IMR-90 (cell line): ENCODE data around the gene ZNF71. TPM values are rescaled to one million over a fixed set of nuclear protein-coding genes. Genes with fewer than 3 reads are reported as not detected.
A peak's percentile ranks its signal among the peaks of the same experiment; 100 is the strongest.

Experiments
- ATAC-seq: fragments of 200-7000 bp; cut with Tn5 transposase; 2 replicates; pipeline ENCODE4 v1.9.1; 2020; ENCODE audit warnings: low read depth, mild to moderate bottlenecking, moderate library complexity
- BruUV-seq: library from RNA; stranded (reverse); fragments of 400-500 nt; replicated peaks from 2 replicates; lab custom pipeline; 2021; lab: Mats Ljungman, UMichigan
- CTCF ChIA-PET: fragments of 300-600 bp; formaldehyde crosslinking; extraction: SDS; loops from one replicate; lab custom pipeline; 2021; ENCODE audit warnings: antibody characterized with exemption; lab: Yijun Ruan, JAX
- POLR2A ChIA-PET: fragments of 300-600 bp; sonication (Branson Sonifier 250); formaldehyde crosslinking; loops from one replicate; lab custom pipeline; 2022; ENCODE audit warnings: antibody characterized with exemption; ENCODE audit not compliant: unreplicated experiment; lab: Charles Lee
- DNase-seq: peaks from one replicate; pipeline ENCODE4 v3.0.0; 2013
- H2AFZ ChIP-seq: replicated peaks from 2 replicates; pipeline ENCODE3; 2013; ENCODE audit warnings: low read length, mild to moderate bottlenecking; ENCODE audit not compliant: poor library complexity
- H2AK5ac ChIP-seq: 2 replicates; pipeline ENCODE4 v1.6.1; 2013; ENCODE audit warnings: low read depth, low read length, inconsistent platforms
- H2AK9ac ChIP-seq: replicated peaks from 2 replicates; pipeline ENCODE3; 2013; ENCODE audit warnings: mild to moderate bottlenecking, low read depth, low read length, moderate library complexity; ENCODE audit not compliant: poor library complexity
- H2BK120ac ChIP-seq: 2 replicates; pipeline ENCODE4 v1.6.1; 2013; ENCODE audit warnings: low read depth, low read length, inconsistent platforms
- H2BK15ac ChIP-seq: 3 replicates; pipeline ENCODE4 v1.6.1; 2013; ENCODE audit warnings: low read depth, low read length, inconsistent platforms
- H2BK20ac ChIP-seq: 2 replicates; pipeline ENCODE4 v1.6.1; 2013; ENCODE audit warnings: low read depth, mild to moderate bottlenecking, inconsistent platforms, low read length, moderate library complexity
- H2BK5ac ChIP-seq: 2 replicates; pipeline ENCODE4 v1.6.1; 2013; ENCODE audit warnings: mild to moderate bottlenecking, low read depth, low read length, inconsistent platforms; ENCODE audit not compliant: poor library complexity, severe bottlenecking
- H3K14ac ChIP-seq: replicated peaks from 2 replicates; pipeline ENCODE4 v1.6.1; 2013; ENCODE audit warnings: low read depth, low read length, inconsistent platforms
- H3K18ac ChIP-seq: 2 replicates; pipeline ENCODE4 v1.6.1; 2013; ENCODE audit warnings: low read depth, low read length, control low read depth
- H3K23ac ChIP-seq: 2 replicates; pipeline ENCODE4 v1.6.1; 2013; ENCODE audit warnings: low read depth, low read length, inconsistent platforms
- H3K27ac ChIP-seq: 2 replicates; pipeline ENCODE4 v1.5.1; 2013; ENCODE audit warnings: mild to moderate bottlenecking, control low read depth, low read length; ENCODE audit not compliant: insufficient read depth
- H3K27me3 ChIP-seq: 2 replicates; pipeline ENCODE4 v1.6.1; 2013; ENCODE audit warnings: low read length; ENCODE audit not compliant: control insufficient read depth, insufficient read depth
- H3K36me3 ChIP-seq: 2 replicates; pipeline ENCODE4 v1.6.1; 2013; ENCODE audit warnings: low read length, mixed read lengths; ENCODE audit not compliant: control insufficient read depth, insufficient read depth
- H3K4ac ChIP-seq: 2 replicates; pipeline ENCODE4 v1.6.1; 2013; ENCODE audit warnings: low read depth, low read length, inconsistent platforms
- H3K4me1 ChIP-seq: 2 replicates; pipeline ENCODE4 v1.6.1; 2013; ENCODE audit warnings: low read length, mixed read lengths; ENCODE audit not compliant: control insufficient read depth, insufficient read depth
- H3K4me2 ChIP-seq: 2 replicates; pipeline ENCODE4 v1.6.1; 2013; ENCODE audit warnings: low read depth, mild to moderate bottlenecking, control low read depth, low read length, moderate library complexity
- H3K4me3 ChIP-seq: 2 replicates; pipeline ENCODE4 v1.5.1; 2013; ENCODE audit warnings: low read depth, mild to moderate bottlenecking, control low read depth, low read length, moderate library complexity; ENCODE audit not compliant: insufficient read depth
- H3K56ac ChIP-seq: 2 replicates; pipeline ENCODE4 v1.6.1; 2013; ENCODE audit warnings: low read length, inconsistent platforms; ENCODE audit not compliant: insufficient read depth; ENCODE audit errors: extremely low read depth
- H3K79me1 ChIP-seq, 2 experiments: 2 replicates each; pipeline ENCODE4 v1.6.1; 2013; ENCODE audit warnings: low read length in 2 of 2, inconsistent platforms in 1 of 2, low read depth in 1 of 2
- H3K9ac ChIP-seq: 2 replicates; pipeline ENCODE4 v1.6.1; 2013; ENCODE audit warnings: low read depth, low read length, control low read depth
- H3K9me1 ChIP-seq: 2 replicates; pipeline ENCODE4 v1.6.1; 2013; ENCODE audit warnings: low read length, inconsistent platforms; ENCODE audit not compliant: insufficient read depth
- H3K9me3 ChIP-seq: 2 replicates; pipeline ENCODE4 v1.6.1; 2013; ENCODE audit warnings: low read length; ENCODE audit not compliant: control insufficient read depth, insufficient read depth
- H4K20me1 ChIP-seq: 2 replicates; pipeline ENCODE4 v1.6.1; 2013; ENCODE audit warnings: low read length, inconsistent platforms; ENCODE audit not compliant: insufficient read depth
- H4K5ac ChIP-seq: 2 replicates; pipeline ENCODE4 v1.6.1; 2013; ENCODE audit warnings: mild to moderate bottlenecking, low read depth, low read length, control low read depth
- H4K8ac ChIP-seq, 2 experiments: 2 replicates each; pipeline ENCODE4 v1.6.1; 2013; ENCODE audit warnings: low read depth in 2 of 2, low read length in 2 of 2, control low read depth in 1 of 2, inconsistent platforms in 1 of 2
- H4K91ac ChIP-seq: 2 replicates; pipeline ENCODE4 v1.6.1; 2013; ENCODE audit warnings: low read depth, low read length, inconsistent platforms; ENCODE audit not compliant: insufficient read depth
- BHLHE40 ChIP-seq: fragments of 150-350 bp; IDR thresholded peaks from 2 replicates; pipeline ENCODE4 v1.6.1; 2016; ENCODE audit warnings: mild to moderate bottlenecking, low read depth, low read length
- CEBPB ChIP-seq: IDR thresholded peaks from 2 replicates; pipeline ENCODE4 v1.6.1; 2012; ENCODE audit warnings: low read depth, low read length, improper control_type of control experiment
- CHD1 ChIP-seq: IDR thresholded peaks from 2 replicates; pipeline ENCODE4 v1.6.1; 2012; ENCODE audit warnings: low read depth, low read length, improper control_type of control experiment
- FOS ChIP-seq: fragments of 150-350 bp; IDR thresholded peaks from 2 replicates; pipeline ENCODE4 v1.6.1; 2016; ENCODE audit warnings: low read depth, low read length
- MXI1 ChIP-seq: IDR thresholded peaks from 2 replicates; pipeline ENCODE4 v1.6.1; 2012; ENCODE audit warnings: low read depth, mild to moderate bottlenecking, low read length, moderate library complexity, borderline replicate concordance
- NFE2L2 ChIP-seq: fragments of 150-350 bp; IDR thresholded peaks from 2 replicates; pipeline ENCODE4 v1.6.1; 2016; ENCODE audit warnings: low read depth, mild to moderate bottlenecking, low read length
- POLR2A ChIP-seq: IDR thresholded peaks from 2 replicates; pipeline ENCODE4 v1.6.1; 2012; ENCODE audit warnings: mild to moderate bottlenecking, low read depth, low read length
- RAD21 ChIP-seq: IDR thresholded peaks from 2 replicates; pipeline ENCODE4 v1.6.1; 2012; ENCODE audit warnings: low read length, improper control_type of control experiment
- RCOR1 ChIP-seq: IDR thresholded peaks from 2 replicates; pipeline ENCODE4 v1.6.1; 2012; ENCODE audit warnings: mild to moderate bottlenecking, low read length, improper control_type of control experiment; ENCODE audit not compliant: insufficient replicate concordance
- SMC3 ChIP-seq: fragments of 150-350 bp; IDR thresholded peaks from 2 replicates; pipeline ENCODE4 v1.6.1; 2016; ENCODE audit warnings: low read depth, mild to moderate bottlenecking, antibody characterized with exemption, low read length, moderate library complexity
- USF2 ChIP-seq: fragments of 150-350 bp; IDR thresholded peaks from 2 replicates; pipeline ENCODE4 v1.6.1; 2017; ENCODE audit warnings: mild to moderate bottlenecking, antibody characterized with exemption, low read length, low read depth
- WGBS, 2 experiments: methylation state at CpG; one replicate each; pipeline versions ENCODE4 v1.1.5 to v1.1.7; 2013; ENCODE audit warnings: missing lambda C conversion rate in 2 of 2; ENCODE audit not compliant: insufficient read length in 1 of 2; ENCODE audit errors: extremely low coverage in 2 of 2; 5-methylcytosine and 5-hydroxymethylcytosine counted together
- dilution Hi-C: fragments of 300-500 bp; cut with HindIII; formaldehyde crosslinking; loops from one replicate; pipeline ENCODE4 v1.14.3; 2018; ENCODE audit warnings: low sequenced_read_pairs; ENCODE audit not compliant: unreplicated experiment
- in situ Hi-C: fragments of 300-500 bp; cut with MboI; formaldehyde crosslinking; loops from 3 replicates; pipeline ENCODE4 v1.14.3; 2019; ENCODE audit warnings: low sequenced_read_pairs, inconsistent platforms, mixed read lengths
- intact Hi-C: fragments of 100-400 bp; cut with micrococcal nuclease; formaldehyde crosslinking; loops from 2 replicates; pipeline ENCODE4 v1.10.0; 2022
- polyA plus RNA-seq, 3 experiments: library from polyadenylated mRNA; depleted of rRNA; stranded (reverse); fragments of >200 nt; gene quantifications; 2 replicates each; pipeline ENCODE4 v1.2.3, GENCODE V29; 2012; ENCODE audit warnings: low replicate concordance in 1 of 3
- total RNA-seq: library from RNA; depleted of rRNA; stranded (reverse); fragments of >200 nt; gene quantifications from 2 replicates; pipeline ENCODE4 v1.2.3, GENCODE V29; 2012
- TF ChIP-seq, protein P1 (sequence below): conservative IDR thresholded peaks from 2 replicates; pipeline ENCODE4 v1.5.1; 2012; ENCODE audit warnings: mild to moderate bottlenecking, low read depth, low read length, improper control_type of control experiment
- TF ChIP-seq, protein P2 (sequence below): fragments of 150-350 bp; IDR thresholded peaks from 2 replicates; pipeline ENCODE4 v1.6.1; 2016; ENCODE audit warnings: low read depth, mild to moderate bottlenecking, low read length, moderate library complexity, borderline replicate concordance

ZNF71 gene
- total and polyA plus RNA-seq, 2 of the 4 experiments (the other 2 are of a cell fraction) = 7.9 to 9.3 TPM

GRCh38 chr19:56671613-56671994 is 76.5 kb downstream of the ZNF71 start, which contains the start of gene ZNF835:
ZNF835 (minus strand) TSS chr19:56671757; CDS start chr19:56665198, 6,559 bp downstream.
- CTCF ChIA-PET = no interaction called here
- H3K4me1 ChIP-seq = no peaks in the 10 kb centered on the region
- no peak within 1 kb of the TSS for H3K4me2 ChIP-seq
- H2BK120ac ChIP-seq = no peak within 1 kb of the TSS
- H3K56ac ChIP-seq = no peak within 1 kb of the TSS
- no peak within 1 kb of the TSS for H2AK9ac ChIP-seq
- H3K27ac ChIP-seq = no peak within 1 kb of the TSS
- no peak within 1 kb of the TSS for H2AK5ac ChIP-seq
- H2AFZ ChIP-seq = peak within 1 kb of the TSS; percentile 51
- H3K23ac ChIP-seq = no peak within 1 kb of the TSS
- no peak within 1 kb of the TSS for H4K8ac ChIP-seq
- 5% methylated on average over 10 of the region's 32 CpGs; no CpG with 5 or more reads in 1 of the 2 experiments for WGBS, 2 experiments
- H2BK20ac ChIP-seq = no peak within 1 kb of the TSS
- no peak within 1 kb of the TSS for H4K91ac ChIP-seq
- no peaks in the 10 kb centered on the region for H3K79me1 ChIP-seq
- no peak within 1 kb of the TSS for H3K9ac ChIP-seq
- H3K36me3 ChIP-seq = no peaks in the 10 kb centered on the region
- peaks cover 45% of the 10 kb centered on the region for H3K9me3 ChIP-seq
- no peak within 1 kb of the TSS for H3K4ac ChIP-seq
- no peaks in the 10 kb centered on the region for H3K9me1 ChIP-seq
- H3K14ac ChIP-seq = no peak within 1 kb of the TSS
- in situ Hi-C loops (no loop called here), intact Hi-C loops (no loop called here), dilution Hi-C loops (no loop called here)
- H3K4me3 ChIP-seq = no peak within 1 kb of the TSS
- no TSS peak for BruUV-seq
- TF ChIP-seq FOS (no peak), NFE2L2 (no peak), RCOR1 (no peak), RAD21 (no peak), CEBPB (no peak), USF2 (no peak), POLR2A (no peak), CHD1 (no peak), SMC3 (no peak), MXI1 (no peak), BHLHE40 (no peak)
- TF ChIP-seq, protein P1, sequence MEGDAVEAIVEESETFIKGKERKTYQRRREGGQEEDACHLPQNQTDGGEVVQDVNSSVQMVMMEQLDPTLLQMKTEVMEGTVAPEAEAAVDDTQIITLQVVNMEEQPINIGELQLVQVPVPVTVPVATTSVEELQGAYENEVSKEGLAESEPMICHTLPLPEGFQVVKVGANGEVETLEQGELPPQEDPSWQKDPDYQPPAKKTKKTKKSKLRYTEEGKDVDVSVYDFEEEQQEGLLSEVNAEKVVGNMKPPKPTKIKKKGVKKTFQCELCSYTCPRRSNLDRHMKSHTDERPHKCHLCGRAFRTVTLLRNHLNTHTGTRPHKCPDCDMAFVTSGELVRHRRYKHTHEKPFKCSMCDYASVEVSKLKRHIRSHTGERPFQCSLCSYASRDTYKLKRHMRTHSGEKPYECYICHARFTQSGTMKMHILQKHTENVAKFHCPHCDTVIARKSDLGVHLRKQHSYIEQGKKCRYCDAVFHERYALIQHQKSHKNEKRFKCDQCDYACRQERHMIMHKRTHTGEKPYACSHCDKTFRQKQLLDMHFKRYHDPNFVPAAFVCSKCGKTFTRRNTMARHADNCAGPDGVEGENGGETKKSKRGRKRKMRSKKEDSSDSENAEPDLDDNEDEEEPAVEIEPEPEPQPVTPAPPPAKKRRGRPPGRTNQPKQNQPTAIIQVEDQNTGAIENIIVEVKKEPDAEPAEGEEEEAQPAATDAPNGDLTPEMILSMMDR = no peak
- TF ChIP-seq, protein P2, sequence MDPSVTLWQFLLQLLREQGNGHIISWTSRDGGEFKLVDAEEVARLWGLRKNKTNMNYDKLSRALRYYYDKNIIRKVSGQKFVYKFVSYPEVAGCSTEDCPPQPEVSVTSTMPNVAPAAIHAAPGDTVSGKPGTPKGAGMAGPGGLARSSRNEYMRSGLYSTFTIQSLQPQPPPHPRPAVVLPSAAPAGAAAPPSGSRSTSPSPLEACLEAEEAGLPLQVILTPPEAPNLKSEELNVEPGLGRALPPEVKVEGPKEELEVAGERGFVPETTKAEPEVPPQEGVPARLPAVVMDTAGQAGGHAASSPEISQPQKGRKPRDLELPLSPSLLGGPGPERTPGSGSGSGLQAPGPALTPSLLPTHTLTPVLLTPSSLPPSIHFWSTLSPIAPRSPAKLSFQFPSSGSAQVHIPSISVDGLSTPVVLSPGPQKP = no peak
- H2BK5ac ChIP-seq = no peak within 1 kb of the TSS
- H3K18ac ChIP-seq = no peak within 1 kb of the TSS
- POLR2A ChIA-PET = no interaction called here
- no peak within 1 kb of the TSS for H2BK15ac ChIP-seq
- H4K5ac ChIP-seq = no peak within 1 kb of the TSS
- H4K20me1 ChIP-seq = no peaks in the 10 kb centered on the region
- no peaks in the 10 kb centered on the region for H3K27me3 ChIP-seq
- DNase-seq (no peak), ATAC-seq (peak; percentile 21; the same call in 1 of the 2 replicates)
